DOHH2 (cell line): ENCODE measurements around the gene RGS2.

Experiments
- H3F3A ChIP-seq: fragments of 200-600 bp; sonication (generic), shearing (Covaris generic); 2 replicates; pipeline ENCODE4 v1.6.0; 2016; ENCODE audit warnings: antibody characterized with exemption, mild to moderate bottlenecking; ENCODE audit not compliant: control insufficient read depth, insufficient read depth
- H3K27ac ChIP-seq: fragments of 200-600 bp; sonication (generic); 2 replicates; pipeline ENCODE4 v1.5.1; 2014; ENCODE audit warnings: low read depth, mild to moderate bottlenecking, low read length, moderate library complexity
- H3K27me3 ChIP-seq: fragments of 200-600 bp; sonication (generic); 2 replicates; pipeline ENCODE4 v1.6.1; 2014; ENCODE audit warnings: mild to moderate bottlenecking, low read length, mixed read lengths; ENCODE audit not compliant: control insufficient read depth
- H3K36me3 ChIP-seq: fragments of 200-600 bp; sonication (generic); 2 replicates; pipeline ENCODE4 v1.6.1; 2014; ENCODE audit warnings: mild to moderate bottlenecking, low read length, moderate library complexity, mixed read lengths; ENCODE audit not compliant: control insufficient read depth
- H3K4me1 ChIP-seq: fragments of 200-600 bp; sonication (generic); 2 replicates; pipeline ENCODE4 v1.6.1; 2014; ENCODE audit warnings: mild to moderate bottlenecking, low read length, mixed read lengths; ENCODE audit not compliant: control insufficient read depth
- H3K4me2 ChIP-seq: fragments of 200-600 bp; sonication (generic); 2 replicates; pipeline ENCODE4 v1.6.0; 2014; ENCODE audit warnings: mild to moderate bottlenecking, low read length, moderate library complexity
- H3K4me3 ChIP-seq: fragments of 200-600 bp; sonication (generic); 2 replicates; pipeline ENCODE4 v1.5.1; 2014; ENCODE audit warnings: mild to moderate bottlenecking, low read length, mixed read lengths
- H3K79me2 ChIP-seq: fragments of 200-600 bp; sonication (generic); 2 replicates; pipeline ENCODE4 v1.6.1; 2014; ENCODE audit warnings: mild to moderate bottlenecking, low read length, mixed read lengths; ENCODE audit not compliant: control insufficient read depth
- H3K9me2 ChIP-seq: fragments of 200-600 bp; sonication (generic); replicated peaks from 2 replicates; pipeline ENCODE4 v1.6.1; 2014; ENCODE audit warnings: mild to moderate bottlenecking, low read length, mixed read lengths; ENCODE audit not compliant: control insufficient read depth
- H3K9me3 ChIP-seq: fragments of 200-600 bp; sonication (generic); 2 replicates; pipeline ENCODE4 v1.6.1; 2014; ENCODE audit warnings: antibody characterized with exemption, low read length, mixed read lengths; ENCODE audit not compliant: control insufficient read depth, insufficient read depth
- H4K20me1 ChIP-seq: fragments of 200-600 bp; sonication (generic); 2 replicates; pipeline ENCODE4 v1.6.0; 2014; ENCODE audit warnings: low read depth, mild to moderate bottlenecking, antibody characterized with exemption, low read length, moderate library complexity; ENCODE audit not compliant: control insufficient read depth, insufficient read depth
- EZH2phosphoT487 ChIP-seq: fragments of 200-600 bp; sonication (generic); IDR thresholded peaks from 2 replicates; pipeline ENCODE4 v1.6.1; 2017; ENCODE audit warnings: borderline replicate concordance, mild to moderate bottlenecking, antibody characterized with exemption, low read length, moderate library complexity, mixed read lengths
- TF ChIP-seq, protein P1 (sequence below): fragments of 200-600 bp; sonication (generic); IDR thresholded peaks from one replicate; pipeline ENCODE4 v1.5.1; 2014; ENCODE audit warnings: antibody characterized with exemption, mild to moderate bottlenecking, low read depth, low read length; ENCODE audit not compliant: poor library complexity, severe bottlenecking

RGS2 gene

DNA sequence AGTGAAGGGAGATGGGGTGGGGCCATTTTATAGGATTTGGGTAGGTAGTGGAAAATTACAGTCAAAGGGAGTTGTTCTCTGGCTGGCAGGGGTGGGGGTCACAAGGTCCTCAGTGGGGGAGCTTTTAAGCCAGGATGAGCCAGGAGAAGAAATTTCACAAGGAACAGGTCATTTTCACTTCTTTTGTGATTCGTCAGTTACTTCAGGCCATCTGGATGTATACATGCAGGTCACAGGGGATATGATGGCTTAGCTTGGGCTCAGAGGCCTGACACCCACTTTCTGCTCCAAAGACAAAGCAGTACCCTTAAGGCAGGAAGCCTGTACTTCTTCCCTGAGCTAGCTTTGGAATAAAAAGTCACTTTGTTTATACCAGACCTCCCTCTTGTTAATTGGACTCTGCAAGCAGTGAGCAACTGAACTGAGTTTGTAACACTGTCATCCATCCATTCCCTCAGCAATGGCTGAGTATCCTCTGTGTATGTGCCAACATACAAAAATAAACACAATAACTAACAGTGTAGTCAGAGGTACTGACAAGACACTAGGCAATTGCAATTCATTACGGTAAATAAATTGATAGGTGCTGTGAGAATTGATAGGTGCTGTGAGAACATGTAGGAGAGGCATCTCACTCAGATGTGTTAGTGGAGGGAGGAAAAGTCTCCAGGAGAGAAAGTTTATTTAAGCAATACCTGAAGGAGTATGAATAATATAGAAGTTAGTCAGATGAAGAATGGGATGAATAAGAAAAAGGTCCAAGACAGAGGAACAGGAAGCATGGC, 14.7 kb upstream of the RGS2 start:
- no peaks in the 10 kb centered on the region for H3K9me3 ChIP-seq
- no peak overlapping the region for H3K4me3 ChIP-seq
- H3K9me2 ChIP-seq: no peaks in the 10 kb centered on the region
- no peaks in the 10 kb centered on the region for H3K36me3 ChIP-seq
- H3F3A ChIP-seq: no peaks in the 10 kb centered on the region
- H3K27ac ChIP-seq: no peak overlapping the region
- no peaks in the 10 kb centered on the region for H3K79me2 ChIP-seq
- H3K4me2 ChIP-seq: no peak overlapping the region
- TF ChIP-seq, protein P1, sequence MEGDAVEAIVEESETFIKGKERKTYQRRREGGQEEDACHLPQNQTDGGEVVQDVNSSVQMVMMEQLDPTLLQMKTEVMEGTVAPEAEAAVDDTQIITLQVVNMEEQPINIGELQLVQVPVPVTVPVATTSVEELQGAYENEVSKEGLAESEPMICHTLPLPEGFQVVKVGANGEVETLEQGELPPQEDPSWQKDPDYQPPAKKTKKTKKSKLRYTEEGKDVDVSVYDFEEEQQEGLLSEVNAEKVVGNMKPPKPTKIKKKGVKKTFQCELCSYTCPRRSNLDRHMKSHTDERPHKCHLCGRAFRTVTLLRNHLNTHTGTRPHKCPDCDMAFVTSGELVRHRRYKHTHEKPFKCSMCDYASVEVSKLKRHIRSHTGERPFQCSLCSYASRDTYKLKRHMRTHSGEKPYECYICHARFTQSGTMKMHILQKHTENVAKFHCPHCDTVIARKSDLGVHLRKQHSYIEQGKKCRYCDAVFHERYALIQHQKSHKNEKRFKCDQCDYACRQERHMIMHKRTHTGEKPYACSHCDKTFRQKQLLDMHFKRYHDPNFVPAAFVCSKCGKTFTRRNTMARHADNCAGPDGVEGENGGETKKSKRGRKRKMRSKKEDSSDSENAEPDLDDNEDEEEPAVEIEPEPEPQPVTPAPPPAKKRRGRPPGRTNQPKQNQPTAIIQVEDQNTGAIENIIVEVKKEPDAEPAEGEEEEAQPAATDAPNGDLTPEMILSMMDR: no peak
- no peak for TF ChIP-seq EZH2phosphoT487
- peaks cover 5% of the 10 kb centered on the region for H3K4me1 ChIP-seq
- no peaks in the 10 kb centered on the region for H4K20me1 ChIP-seq
- H3K27me3 ChIP-seq: no peaks in the 10 kb centered on the region

DNA sequence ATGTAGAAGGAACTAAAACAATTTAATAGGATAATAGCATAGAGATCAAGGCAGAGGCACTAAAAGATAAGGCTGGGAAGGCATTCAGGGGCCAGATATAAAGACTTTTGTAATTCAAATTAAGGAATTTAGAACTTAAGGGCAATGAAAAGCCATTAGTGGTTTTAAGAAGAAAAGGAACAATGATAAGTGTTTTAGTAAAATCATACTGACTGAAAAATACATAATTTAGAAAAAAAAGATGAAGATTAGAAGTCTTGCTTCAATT, 14.1 kb upstream of the RGS2 start:
- no peaks in the 10 kb centered on the region for H4K20me1 ChIP-seq
- no peaks in the 10 kb centered on the region for H3F3A ChIP-seq
- TF ChIP-seq, protein P1: no peak
- no peak for TF ChIP-seq EZH2phosphoT487
- peaks cover 5% of the 10 kb centered on the region for H3K4me1 ChIP-seq
- no peaks in the 10 kb centered on the region for H3K9me2 ChIP-seq
- no peaks in the 10 kb centered on the region for H3K27me3 ChIP-seq
- no peaks in the 10 kb centered on the region for H3K36me3 ChIP-seq
- H3K79me2 ChIP-seq: no peaks in the 10 kb centered on the region
- H3K9me3 ChIP-seq: no peaks in the 10 kb centered on the region
- H3K4me2 ChIP-seq: no peak overlapping the region
- no peak overlapping the region for H3K27ac ChIP-seq
- H3K4me3 ChIP-seq: no peak overlapping the region

DNA sequence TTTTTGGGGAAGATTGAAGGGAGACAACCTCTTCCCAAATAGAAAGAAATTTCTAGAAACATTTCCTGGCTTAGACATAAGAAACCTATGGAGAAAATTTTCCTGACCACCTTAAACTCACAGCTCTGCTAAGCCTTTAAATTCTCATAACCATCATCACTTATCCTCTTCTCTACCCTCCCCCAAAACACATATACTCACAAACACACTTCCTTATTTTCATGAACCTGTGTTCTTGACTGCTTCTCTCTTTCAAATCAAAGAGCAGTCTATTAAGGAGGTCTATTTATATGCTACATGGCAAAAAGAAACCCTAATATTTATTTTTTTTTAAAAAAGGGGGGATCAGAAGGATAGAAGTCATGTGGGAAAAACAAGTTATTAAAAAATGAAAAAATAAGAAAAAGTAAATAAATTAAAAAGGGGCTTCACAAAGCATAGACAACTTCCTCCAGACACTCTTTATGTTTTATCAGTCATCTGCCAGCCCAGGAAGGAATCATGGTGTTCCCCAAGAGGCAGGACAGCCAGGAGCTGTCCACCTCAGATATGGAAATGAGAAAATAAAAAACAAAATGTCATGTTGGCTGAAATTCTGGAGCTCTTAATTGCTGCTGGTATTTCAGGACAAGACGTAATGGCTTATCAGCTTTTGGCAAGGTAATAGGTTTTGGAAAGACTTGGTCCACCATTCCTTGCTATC, 12.8 kb upstream of the RGS2 start:
- Histone ChIP-seq H3K4me1 (peaks cover 5% of the 10 kb centered on the region), H3K79me2 (no peaks in the 10 kb centered on the region), H3K4me3 (no peak overlapping the region), H3K9me2 (no peaks in the 10 kb centered on the region), H3K4me2 (no peak overlapping the region), H3K36me3 (no peaks in the 10 kb centered on the region), H4K20me1 (no peaks in the 10 kb centered on the region), H3K27me3 (no peaks in the 10 kb centered on the region), H3K27ac (no peak overlapping the region), H3K9me3 (no peaks in the 10 kb centered on the region), H3F3A (no peaks in the 10 kb centered on the region)
- TF ChIP-seq EZH2phosphoT487: no peak
- TF ChIP-seq, protein P1: no peak
